K562 (cell line): ENCODE results near the gene FIBP. TPM values are rescaled to one million over a fixed set of nuclear protein-coding genes. Genes with fewer than 3 reads are reported as not detected.

Experiments
- ATAC-seq: fragments of 200-7000 bp; cut with Tn5 transposase; 3 replicates; pipeline ENCODE4 v1.9.1; 2020; ENCODE audit warnings: moderate library complexity
- BruUV-seq: library from RNA; stranded (reverse); fragments of 400-500 nt; replicated peaks from 2 replicates; lab custom pipeline; 2021; lab: Mats Ljungman, UMichigan
- CTCF ChIA-PET: fragments of 300-600 bp; formaldehyde crosslinking; extraction: SDS; loops from one replicate; lab custom pipeline; 2021; ENCODE audit warnings: low intra/inter-chr PET ratio; lab: Yijun Ruan, JAX
- POLR2A ChIA-PET: fragments of 300-600, 350-650 bp; sonication (Branson Sonifier 250); formaldehyde crosslinking; extraction: SDS; loops from one replicate; lab custom pipeline; 2021; ENCODE audit warnings: antibody characterized with exemption, inconsistent platforms; lab: Yijun Ruan, JAX
- DNase-seq, 4 experiments: peaks; one replicate each; pipeline versions ENCODE4 v3.0.0 to v3.0.0-alpha.2; 2011 to 2018; ENCODE audit warnings: low spot score in 3 of 4, mixed read lengths in 3 of 4; ENCODE audit errors: extremely low read depth in 1 of 4
- FAIRE-seq: peaks from 2 replicates; lab custom pipeline; 2011; peaks lifted over from hg19 to GRCh38; lab: Jason Lieb, UNC
- H2AFZ ChIP-seq: 2 replicates; pipeline ENCODE4 v1.6.0; 2011; ENCODE audit warnings: low read depth, low read length, control low read depth, inconsistent platforms
- H3K27ac ChIP-seq: fragments of 200-600 bp; 3 replicates; pipeline ENCODE4 v1.8.0; 2011; ENCODE audit warnings: low read depth, mild to moderate bottlenecking, control low read depth, inconsistent platforms, low read length, moderate library complexity, mixed read lengths; ENCODE audit errors: extremely low read depth
- H3K27me3 ChIP-seq, 2 experiments: fragments of 300-600 bp in 1 of 2; 2 replicates in 1 of 2; 3 replicates in 1 of 2; pipeline versions ENCODE4 v1.6.0 to v1.8.0; 2011; ENCODE audit warnings: inconsistent platforms in 2 of 2, low read length in 2 of 2, mild to moderate bottlenecking in 1 of 2, mixed read lengths in 1 of 2, moderate library complexity in 1 of 2; ENCODE audit not compliant: control insufficient read depth in 2 of 2, insufficient read depth in 2 of 2
- H3K36me3 ChIP-seq: fragments of 300-600 bp; 3 replicates; pipeline ENCODE4 v1.8.0; 2011; ENCODE audit warnings: mild to moderate bottlenecking, low read length, inconsistent platforms; ENCODE audit not compliant: control insufficient read depth, insufficient read depth
- H3K4me1 ChIP-seq, 2 experiments: fragments of 200-600 bp in 1 of 2; replicated peaks in 1 of 2; 2 replicates in 1 of 2; 3 replicates in 1 of 2; pipeline versions ENCODE4 v1.5.1 to v1.8.0; 2011; ENCODE audit warnings: inconsistent platforms in 2 of 2, low read length in 2 of 2, mild to moderate bottlenecking in 1 of 2, mixed read lengths in 1 of 2, moderate library complexity in 1 of 2; ENCODE audit not compliant: control insufficient read depth in 2 of 2, insufficient read depth in 2 of 2
- H3K4me2 ChIP-seq: 2 replicates; pipeline ENCODE4 v1.6.1; 2011; ENCODE audit warnings: low read length, control low read depth, inconsistent platforms, mixed read lengths; ENCODE audit not compliant: insufficient read depth
- H3K4me3 ChIP-seq: fragments of 200-600 bp; sonication (generic), shearing (Covaris generic); 2 replicates; pipeline ENCODE4 v1.5.1; 2016; ENCODE audit warnings: control low read depth, inconsistent platforms
- H3K79me2 ChIP-seq: fragments of 200-600 bp; 3 replicates; pipeline ENCODE4 v1.8.0; 2011; ENCODE audit warnings: low read length, inconsistent platforms; ENCODE audit not compliant: control insufficient read depth, insufficient read depth
- H3K9ac ChIP-seq, 2 experiments: 2 replicates each; pipeline versions ENCODE4 v1.6.0 to v1.6.1; 2011; ENCODE audit warnings: low read depth in 2 of 2, low read length in 2 of 2, control low read depth in 1 of 2, inconsistent platforms in 1 of 2, mild to moderate bottlenecking in 1 of 2, mixed read lengths in 1 of 2; ENCODE audit not compliant: insufficient read depth in 1 of 2
- H3K9me1 ChIP-seq: one replicate; pipeline ENCODE4 v1.6.0; 2011; ENCODE audit warnings: inconsistent platforms, mild to moderate bottlenecking, low read length, moderate library complexity; ENCODE audit not compliant: control insufficient read depth, insufficient read depth
- H3K9me3 ChIP-seq: replicated peaks from 2 replicates; pipeline ENCODE4 v1.5.1; 2011; ENCODE audit warnings: low read depth, low read length, inconsistent platforms; ENCODE audit not compliant: control insufficient read depth, insufficient read depth
- H4K20me1 ChIP-seq: replicated peaks from 2 replicates; pipeline ENCODE4 v1.6.1; 2011; ENCODE audit warnings: low read length, inconsistent platforms, mixed read lengths; ENCODE audit not compliant: control insufficient read depth, insufficient read depth
- BCOR ChIP-seq: fragments of 450-650 bp; IDR thresholded peaks from 2 replicates; pipeline ENCODE4 v1.6.1; 2016
- KDM1A ChIP-seq, 2 experiments: fragments of 450-650 bp; IDR thresholded peaks; 2 replicates each; pipeline ENCODE4 v1.6.1; 2016; ENCODE audit warnings: mild to moderate bottlenecking in 2 of 2
- KLF10 ChIP-seq: fragments of 250-450 bp; sonication (Bioruptor Pico); IDR thresholded peaks from 2 replicates; pipeline ENCODE4 v1.6.1; 2021; ENCODE audit warnings: matching md5 sums
- RBM25 ChIP-seq: fragments of 200-400 bp; formaldehyde crosslinking; IDR thresholded peaks from 2 replicates; pipeline ENCODE4 v1.6.1; 2018; ENCODE audit warnings: low read length, low read depth, moderate library complexity; ENCODE audit not compliant: severe bottlenecking
- ZFP36 ChIP-seq: fragments of 150-350 bp; IDR thresholded peaks from 2 replicates; pipeline ENCODE4 v1.6.1; 2018; ENCODE audit warnings: low read length, low read depth; ENCODE audit not compliant: partially characterized antibody
- ZNF143 ChIP-seq: sonication (generic); formaldehyde crosslinking; IDR thresholded peaks from 2 replicates; pipeline ENCODE4 v1.9.0; 2022; ENCODE audit warnings: mild to moderate bottlenecking, missing genetic modification reagents
- ZNF175 ChIP-seq: fragments of 200-800 bp; sonication (Bioruptor generic); IDR thresholded peaks from 2 replicates; pipeline ENCODE4 v1.6.1; 2016; ENCODE audit warnings: low read depth, mild to moderate bottlenecking, missing genetic modification characterization, missing compliant biosample characterization
- WGBS: fragments of 100-300 bp; shearing (Covaris generic); methylation state at CpG from one replicate; pipeline ENCODE4 v1.1.6; 2016; ENCODE audit warnings: low coverage, mixed read lengths; ENCODE audit not compliant: insufficient coverage; ENCODE audit errors: missing lambda C conversion rate; 5-methylcytosine and 5-hydroxymethylcytosine counted together
- in situ Hi-C: fragments of 300-500 bp; cut with MboI; formaldehyde crosslinking; loops from 4 replicates; pipeline ENCODE4 v1.15.0; 2018; ENCODE audit warnings: inconsistent platforms, mixed read lengths
- intact Hi-C: fragments of 100-400 bp; cut with micrococcal nuclease; formaldehyde crosslinking; loops from 2 replicates; pipeline ENCODE4 v1.14.2; 2022
- polyA plus RNA-seq, 8 experiments: library from polyadenylated mRNA; depleted of rRNA in 4 of 8; stranded (reverse) in 5 of 8; unstranded in 3 of 8; fragments of >200 nt; fragmentation: Nextera tagmentation in 2 of 8; fragmentation: Illumina TruSeq in 1 of 8; extraction: Ambion mirVana in 2 of 8; extraction: Trizol in 1 of 8; gene quantifications; 2 replicates each; pipeline versions ENCODE4 v1.2.1 to v1.2.3, GENCODE V29; 2011 to 2014; ENCODE audit warnings: inconsistent platforms in 1 of 8, missing spikeins in 1 of 8
- total RNA-seq, 7 experiments: library from RNA; depleted of rRNA in 6 of 7; stranded (reverse); fragments of >200 nt in 6 of 7; fragmentation: Illumina TruSeq in 2 of 7; extraction: Trizol in 2 of 7; gene quantifications; 2 replicates each; pipeline versions ENCODE4 v1.2.1 to v1.2.3, GENCODE V29; 2011 to 2021; ENCODE audit warnings: low replicate concordance in 1 of 7
- TF ChIP-seq, protein P1 (sequence below): sonication (generic); formaldehyde crosslinking; IDR thresholded peaks from 2 replicates; pipeline ENCODE4 v1.9.0; 2022; ENCODE audit warnings: mild to moderate bottlenecking, missing genetic modification reagents

Gene FIBP
- total and polyA plus RNA-seq, 9 of the 15 experiments (the other 6 are each of a cell fraction or from before 2014, with no cell fraction given), result 41.2 to 79.2 (median 48.6) TPM

DNA sequence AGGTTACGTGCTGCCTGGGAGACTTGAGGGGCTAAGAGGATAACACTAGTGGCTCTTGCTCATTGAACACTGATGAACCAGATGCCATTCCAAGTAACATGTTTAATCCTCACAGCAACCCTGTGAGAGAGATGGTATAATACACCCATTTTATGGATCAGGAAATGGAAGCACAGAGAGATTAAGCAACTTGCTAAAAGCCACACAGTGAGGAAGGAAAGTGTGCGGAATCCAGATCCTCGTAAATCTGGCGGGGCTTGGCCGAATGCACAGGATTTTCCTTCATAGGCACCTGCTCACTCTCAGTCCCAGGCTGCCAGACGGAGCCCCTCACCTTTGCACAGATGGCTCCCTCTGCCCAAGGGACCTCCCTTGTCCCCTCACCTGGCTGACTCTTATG lies 19.6 kb upstream of the FIBP start:
- WGBS, result 92% methylated on average over 6 of the region's 6 CpGs
- H3K9me3 ChIP-seq, result no peaks in the 10 kb centered on the region
- no peak overlapping the region for H2AFZ ChIP-seq
- TF ChIP-seq KDM1A (IDR thresholded peaks at IDR 0.05) (peak in 1 of 2 experiments; percentile 52; a peak in 1 of 4 replicates), ZNF175 (CRISPR knock-in tag) (no peak), BCOR (peak; percentile 77), RBM25 (peak; percentile 92), ZNF143 (CRISPR knock-in tag) (0 out of 2 replicates have a peak, but pooled peaks have one; percentile 15), KLF10 (CRISPR knock-in tag) (no peak), ZFP36 (peak; percentile 71)
- TF ChIP-seq, protein P1, sequence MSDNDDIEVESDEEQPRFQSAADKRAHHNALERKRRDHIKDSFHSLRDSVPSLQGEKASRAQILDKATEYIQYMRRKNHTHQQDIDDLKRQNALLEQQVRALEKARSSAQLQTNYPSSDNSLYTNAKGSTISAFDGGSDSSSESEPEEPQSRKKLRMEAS (CRISPR knock-in tag), result no peak
- no peaks in the 10 kb centered on the region for H3K9me1 ChIP-seq
- H3K36me3 ChIP-seq, result no peaks in the 10 kb centered on the region
- ChIA-PET POLR2A (interaction anchor here (1.3 to 1.7 kb wide), 3 partner anchors 11 to 19 kb away, joined by 3 to 8 read pairs (median 4); partner anchors contain the start of gene CCDC85B), CTCF (no interaction called here)
- no peak overlapping the region for H3K27ac ChIP-seq
- H3K9ac ChIP-seq, result peak overlapping the region in 1 of 2 experiments; percentile 65; a peak in 1 of 4 replicates
- FAIRE-seq (no peak), DNase-seq (no peak), ATAC-seq (no peak)
- H3K4me1 ChIP-seq, result peaks cover 40% of the 10 kb centered on the region in 2 experiments
- H3K79me2 ChIP-seq, result no peaks in the 10 kb centered on the region
- no peak overlapping the region for H3K4me3 ChIP-seq
- H4K20me1 ChIP-seq, result no peaks in the 10 kb centered on the region
- H3K4me2 ChIP-seq, result no peak overlapping the region
- no peaks in the 10 kb centered on the region for H3K27me3 ChIP-seq
- intact Hi-C loops (no loop called here), in situ Hi-C loops (no loop called here)
- BruUV-seq, result no TSS peak
